Right lobe of liver (tissue), 6 donors: ENCODE results near the gene RPS19. TPM values are rescaled to one million over a fixed set of nuclear protein-coding genes. Genes with fewer than 3 reads are reported as not detected.

ENCODE experiments used
- ATAC-seq, 4 donors: fragments of 200-7000 bp; cut with Tn5 transposase; one replicate each; pipeline ENCODE4 v1.9.1; 2020; ENCODE audit warnings: mild to moderate bottlenecking in 4 of 4, moderate library complexity in 4 of 4
- DNase-seq, 3 donors: peaks; one replicate each; pipeline ENCODE4 v3.0.0-alpha.2; 2020
- H3K27ac ChIP-seq, 3 donors: fragments of 200-600 bp; one replicate each; pipeline ENCODE4 v1.8.0; 2022
- H3K27me3 ChIP-seq, 2 donors: fragments of 200-600 bp; one replicate each; pipeline ENCODE4 v1.8.0; 2022
- H3K36me3 ChIP-seq, 4 donors: fragments of 200-600 bp; sonication (generic) in 1 of 4; one replicate each; pipeline versions ENCODE4 v1.5.1 to v1.8.0; 2017 to 2022; ENCODE audit warnings: control low read depth in 1 of 4
- H3K4me1 ChIP-seq, 4 donors: fragments of 200-600 bp; sonication (generic) in 1 of 4; one replicate each; pipeline versions ENCODE4 v1.5.1 to v1.8.0; 2017 to 2022; ENCODE audit warnings: control low read depth in 1 of 4
- H3K4me3 ChIP-seq, 3 donors: fragments of 200-600 bp; one replicate each; pipeline ENCODE4 v1.8.0; 2022
- H3K9me3 ChIP-seq, 4 donors: fragments of 200-600 bp; sonication (generic) in 1 of 4; one replicate each; pipeline versions ENCODE4 v1.5.1 to v1.8.0; 2017 to 2022; ENCODE audit warnings: control low read depth in 1 of 4
- CTCF ChIP-seq, 4 donors: fragments of 200-600 bp in 3 of 4; fragments of 450-650 bp in 1 of 4; IDR thresholded peaks; one replicate each; pipeline versions ENCODE4 v1.5.1 to v1.8.0; 2016 to 2022; ENCODE audit warnings: antibody characterized with exemption in 4 of 4, mild to moderate bottlenecking in 2 of 4
- POLR2A ChIP-seq: fragments of 450-650 bp; IDR thresholded peaks from one replicate; pipeline ENCODE4 v1.6.1; 2017; ENCODE audit warnings: antibody characterized with exemption, mild to moderate bottlenecking
- WGBS: methylation state at CpG from one replicate; pipeline ENCODE4 v1.1.6; 2018; ENCODE audit warnings: low coverage, low lambda C conversion rate; ENCODE audit not compliant: insufficient coverage; ENCODE audit errors: missing lambda C conversion rate; 5-methylcytosine and 5-hydroxymethylcytosine counted together
- intact Hi-C, 2 donors: fragments of 100-400 bp; cut with DNase I; formaldehyde crosslinking; loops; one replicate each; pipeline versions ENCODE4 v1.11.2 to v1.14.1; 2022
- total RNA-seq, 6 experiments: library from RNA; depleted of rRNA in 2 of 6; stranded (reverse); fragments of >200 nt in 2 of 6; fragmentation: NEBNext Ultra II Directional in 3 of 6; extraction: Animal tissue kit (Norgen Biotek cat#: 25700) in 3 of 6; gene quantifications; one replicate each; pipeline versions ENCODE4 v1.1.0 to v1.2.4, GENCODE V29; 2016 to 2023
- donor health status: DM: no; HTN: yes; CAD: no.
- donor health status: DM: no; HTN: no; CAD: no.
- donor health status: DM: no; HTN: no; CAD: no.
- donor health status: DM: no; HTN: yes; CAD: no.
- donor health status: DM: no; HTN: yes; CAD: no.

RPS19 gene
- total RNA-seq, 6 experiments from 2014 or later = 347 to 556 (median 499) TPM

GRCh38 chr19:41882568-41883462 is 22.8 kb downstream of the RPS19 start, which contains the start of gene ARHGEF1:
Gene ARHGEF1, plus strand, starts transcription at chr19:41883184. Its CDS starts 4,899 bp downstream, at chr19:41888083.
- no peaks in the 10 kb centered on the region for H3K27me3 ChIP-seq
- DNase-seq = peak; percentile 74 to 78 (median 76)
- peak within 1 kb of the TSS; percentile 68 to 85 (median 76) for H3K27ac ChIP-seq
- H3K4me1 ChIP-seq = peaks cover 0 to 8% (median 2%) of the 10 kb centered on the region in 4 donors
- WGBS = 11% methylated on average over 9 of the region's 80 CpGs
- TF ChIP-seq CTCF (IDR thresholded peaks at IDR 0.05) = no peak
- peak; percentile 65 for TF ChIP-seq POLR2A
- intact Hi-C loops = no loop called here
- H3K9me3 ChIP-seq = no peaks in the 10 kb centered on the region
- peak; percentile 10 to 32 (median 22) for ATAC-seq
- peak within 1 kb of the TSS; percentile 62 to 94 (median 93) for H3K4me3 ChIP-seq
- no peaks in the 10 kb centered on the region for H3K36me3 ChIP-seq

- ATAC-seq (no peak), DNase-seq (no peak)
- Histone ChIP-seq H3K4me3 (peak overlapping the region; percentile 62 to 94 (median 93)), H3K27me3 (no peaks in the 10 kb centered on the region), H3K9me3 (no peaks in the 10 kb centered on the region), H3K36me3 (no peaks in the 10 kb centered on the region), H3K27ac (peak overlapping the region; percentile 68 to 85 (median 76)), H3K4me1 (peaks cover 0 to 8% (median 2%) of the 10 kb centered on the region in 4 donors)
- intact Hi-C loops = no loop called here
- WGBS = 1% methylated on average over 23 of the region's 23 CpGs
- TF ChIP-seq CTCF (IDR thresholded peaks at IDR 0.05) (no peak), POLR2A (no peak)
These were observed 23.4 kb downstream of the RPS19 start for GRCh38 chr19:41883463-41883820.

DNA sequence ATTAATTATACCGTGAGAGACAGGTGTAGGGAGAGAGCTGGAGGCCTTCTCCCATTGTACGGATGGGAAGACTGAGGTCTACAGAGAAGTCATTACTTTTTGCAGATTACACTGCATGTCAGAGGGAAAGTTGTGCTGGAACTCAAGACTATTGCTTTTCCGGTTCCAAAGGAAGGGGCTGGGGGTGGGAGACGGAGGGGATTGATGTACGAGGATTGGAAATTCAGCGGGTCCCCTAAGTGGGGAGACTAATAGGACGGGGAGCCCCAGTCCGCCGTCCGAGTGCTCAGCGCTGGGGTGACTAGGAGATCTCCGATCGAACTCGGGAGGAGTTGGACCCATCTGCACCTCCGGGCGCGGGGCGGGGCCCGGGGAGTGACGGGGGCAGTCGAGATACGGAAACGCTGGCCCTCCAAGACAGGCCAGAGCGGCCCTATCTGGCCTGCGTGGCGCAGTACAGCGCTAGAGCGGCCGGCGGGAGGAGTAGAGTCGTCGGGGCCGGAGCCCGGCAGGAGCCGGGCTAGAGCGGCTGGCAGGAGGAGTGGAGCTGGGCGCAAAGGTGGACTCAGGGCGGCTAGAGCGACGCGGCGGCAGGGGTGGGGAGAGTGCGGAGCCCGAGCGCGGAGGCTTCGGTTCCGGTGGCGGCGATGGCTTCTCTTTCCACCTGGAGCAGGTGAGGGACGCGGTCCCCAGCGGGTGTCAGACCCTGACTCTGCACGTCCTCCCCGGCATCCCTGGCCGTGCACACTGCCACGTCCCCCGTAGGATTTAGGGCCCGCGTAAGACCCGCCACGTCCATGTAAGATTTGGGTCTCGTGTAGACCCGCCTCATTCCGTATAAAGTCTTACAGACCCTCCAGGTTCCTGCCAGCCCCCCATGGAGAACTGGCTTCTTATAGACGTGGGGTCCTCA is 24.0 kb downstream of the RPS19 start:
- peaks cover 0 to 8% (median 2%) of the 10 kb centered on the region in 4 donors for H3K4me1 ChIP-seq
- intact Hi-C loops = no loop called here

More for the DNA sequence above, 24.0 kb downstream of the RPS19 start:
- TF ChIP-seq POLR2A (peak; percentile 88), CTCF (IDR thresholded peaks at IDR 0.05) (peak in 3 of 4 donors; percentile 9 to 41 (median 19))
- ATAC-seq (peak; percentile 94 to 97 (median 96)), DNase-seq (peak; percentile 97 to 99 (median 97))
- Histone ChIP-seq H3K27ac (peak overlapping the region; percentile 68 to 85 (median 76)), H3K4me3 (peak overlapping the region; percentile 62 to 94 (median 93)), H3K9me3 (no peaks in the 10 kb centered on the region), H3K36me3 (peaks cover 0 to 3% (median 0%) of the 10 kb centered on the region in 4 donors), H3K27me3 (no peaks in the 10 kb centered on the region)
- WGBS = under 1% methylated on average over 33 of the region's 66 CpGs
